GM12878 (cell line): ENCODE data around the gene GTPBP3.

ENCODE experiments used
- CEBPB ChIP-seq, 2 experiments: fragments of 150-350 bp in 1 of 2; IDR thresholded peaks; 2 replicates each; pipeline ENCODE4 v1.6.1; 2012 to 2014; ENCODE audit warnings: low read depth in 2 of 2, low read length in 2 of 2, borderline replicate concordance in 1 of 2, inconsistent platforms in 1 of 2
- EGR1 ChIP-seq, 2 experiments: IDR thresholded peaks; 1 replicate in 1 of 2; 2 replicates in 1 of 2; pipeline ENCODE4 v1.6.1; 2011 to 2012; ENCODE audit warnings: low read depth in 2 of 2, low read length in 2 of 2, borderline replicate concordance in 1 of 2, mild to moderate bottlenecking in 1 of 2, moderate library complexity in 1 of 2
- EP300 ChIP-seq, 2 experiments: fragments of 150-350 bp in 1 of 2; IDR thresholded peaks; 2 replicates each; pipeline ENCODE4 v1.6.1; 2011 to 2012; ENCODE audit warnings: low read depth in 2 of 2, low read length in 2 of 2, borderline replicate concordance in 1 of 2, improper control_type of control experiment in 1 of 2, inconsistent platforms in 1 of 2; ENCODE audit not compliant: control insufficient read depth in 1 of 2
- EZH2 ChIP-seq: IDR thresholded peaks from 2 replicates; pipeline ENCODE4 v1.6.1; 2012; ENCODE audit warnings: low read depth, mild to moderate bottlenecking, control low read depth, inconsistent platforms, low read length, borderline replicate concordance; ENCODE audit not compliant: control insufficient read depth
- JUNB ChIP-seq: IDR thresholded peaks from 2 replicates; pipeline ENCODE4 v1.6.1; 2016; ENCODE audit warnings: antibody characterized with exemption, mild to moderate bottlenecking
- NFYB ChIP-seq: IDR thresholded peaks from 2 replicates; pipeline ENCODE4 v1.6.1; 2011; ENCODE audit warnings: low read depth, mild to moderate bottlenecking, low read length, improper control_type of control experiment, moderate library complexity; ENCODE audit not compliant: insufficient read depth
- NR2C1 ChIP-seq: fragments of 450-650 bp; IDR thresholded peaks from 2 replicates; pipeline ENCODE4 v1.6.1; 2017; ENCODE audit warnings: antibody characterized with exemption, mild to moderate bottlenecking, moderate library complexity
- SIN3A ChIP-seq: IDR thresholded peaks from 2 replicates; pipeline ENCODE4 v1.6.1; 2012; ENCODE audit warnings: low read depth, low read length, improper control_type of control experiment
- TAF1 ChIP-seq: IDR thresholded peaks from 2 replicates; pipeline ENCODE4 v1.6.1; 2011; ENCODE audit warnings: mild to moderate bottlenecking, low read depth, low read length, borderline replicate concordance
- ZNF274 ChIP-seq: IDR thresholded peaks from one replicate; pipeline ENCODE4 v1.8.0; 2011; ENCODE audit not compliant: insufficient read length, insufficient read depth
- ZNF622 ChIP-seq: fragments of 450-650 bp; IDR thresholded peaks from 2 replicates; pipeline ENCODE4 v1.6.1; 2017; ENCODE audit warnings: mild to moderate bottlenecking, inconsistent platforms
- TF ChIP-seq, protein P1 (sequence below): IDR thresholded peaks from 2 replicates; pipeline ENCODE4 v1.6.1; 2011; ENCODE audit warnings: mild to moderate bottlenecking, low read depth, low read length, moderate library complexity; ENCODE audit not compliant: insufficient replicate concordance
- TF ChIP-seq, protein P2 (sequence below), 3 experiments: IDR thresholded peaks in 2 of 3; conservative IDR thresholded peaks in 1 of 3; 2 replicates each; pipeline ENCODE4 v1.5.1; 2011; ENCODE audit warnings: low read depth in 3 of 3, low read length in 3 of 3, mild to moderate bottlenecking in 3 of 3, control low read depth in 2 of 3, moderate library complexity in 2 of 3, inconsistent platforms in 1 of 3, mixed read lengths in 1 of 3; ENCODE audit not compliant: control insufficient read depth in 2 of 3, insufficient read depth in 1 of 3; ENCODE audit errors: extremely low read depth in 1 of 3

DNA sequence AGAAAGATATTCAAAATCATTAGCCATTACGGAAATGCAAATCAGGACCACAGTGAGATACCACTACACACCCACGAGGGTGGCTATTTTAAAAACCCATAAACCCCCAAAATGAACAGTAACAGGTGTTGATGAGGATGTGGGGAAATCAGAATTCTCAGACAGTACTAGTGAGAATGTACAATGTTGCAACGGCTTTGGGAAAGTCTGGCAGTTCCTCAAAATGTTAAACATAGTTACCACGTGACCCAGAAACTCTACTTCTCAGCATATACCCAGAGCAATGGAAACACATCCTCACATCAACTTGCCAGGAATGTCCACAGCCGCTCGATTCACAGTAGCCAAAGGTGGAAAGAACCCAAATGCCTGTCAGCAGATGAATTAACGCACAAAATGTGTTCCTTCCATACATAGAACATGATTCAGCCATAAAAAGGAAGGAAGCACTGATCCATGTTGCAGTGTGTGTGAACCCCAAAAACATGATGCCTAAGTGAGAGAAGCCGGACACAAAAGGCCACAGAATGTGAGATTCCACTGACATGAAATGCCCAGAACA, 32.8 kb downstream of the GTPBP3 start:
- peak; percentile 64 to 75; a peak in 2 of 4 replicates for TF ChIP-seq EP300 (IDR thresholded peaks at IDR 0.05; ENCODE audit: borderline replicate concordance in 1 of 2, control insufficient read depth in 1 of 2, low read depth in 2 of 2, low read length in 2 of 2)
- TF ChIP-seq ZNF622, result no peak
- no peak for TF ChIP-seq NFYB
- TF ChIP-seq CEBPB (IDR thresholded peaks at IDR 0.05; ENCODE audit: borderline replicate concordance in 1 of 2, low read depth in 2 of 2, low read length in 2 of 2), result peak; percentile 46 to 63; a peak in 2 of 4 replicates
- TF ChIP-seq TAF1, result no peak
- TF ChIP-seq, protein P1, sequence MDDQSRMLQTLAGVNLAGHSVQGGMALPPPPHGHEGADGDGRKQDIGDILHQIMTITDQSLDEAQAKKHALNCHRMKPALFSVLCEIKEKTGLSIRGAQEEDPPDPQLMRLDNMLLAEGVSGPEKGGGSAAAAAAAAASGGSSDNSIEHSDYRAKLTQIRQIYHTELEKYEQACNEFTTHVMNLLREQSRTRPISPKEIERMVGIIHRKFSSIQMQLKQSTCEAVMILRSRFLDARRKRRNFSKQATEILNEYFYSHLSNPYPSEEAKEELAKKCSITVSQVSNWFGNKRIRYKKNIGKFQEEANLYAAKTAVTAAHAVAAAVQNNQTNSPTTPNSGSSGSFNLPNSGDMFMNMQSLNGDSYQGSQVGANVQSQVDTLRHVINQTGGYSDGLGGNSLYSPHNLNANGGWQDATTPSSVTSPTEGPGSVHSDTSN, result no peak
- TF ChIP-seq EGR1 (IDR thresholded peaks at IDR 0.05; ENCODE audit: borderline replicate concordance in 1 of 2, low read depth in 2 of 2, low read length in 2 of 2), result 0 out of 3 replicates have a peak, but pooled peaks of 1 of the 2 experiments have one; percentile 40
- TF ChIP-seq ZNF274, result no peak
- TF ChIP-seq SIN3A, result no peak
- TF ChIP-seq, protein P2, sequence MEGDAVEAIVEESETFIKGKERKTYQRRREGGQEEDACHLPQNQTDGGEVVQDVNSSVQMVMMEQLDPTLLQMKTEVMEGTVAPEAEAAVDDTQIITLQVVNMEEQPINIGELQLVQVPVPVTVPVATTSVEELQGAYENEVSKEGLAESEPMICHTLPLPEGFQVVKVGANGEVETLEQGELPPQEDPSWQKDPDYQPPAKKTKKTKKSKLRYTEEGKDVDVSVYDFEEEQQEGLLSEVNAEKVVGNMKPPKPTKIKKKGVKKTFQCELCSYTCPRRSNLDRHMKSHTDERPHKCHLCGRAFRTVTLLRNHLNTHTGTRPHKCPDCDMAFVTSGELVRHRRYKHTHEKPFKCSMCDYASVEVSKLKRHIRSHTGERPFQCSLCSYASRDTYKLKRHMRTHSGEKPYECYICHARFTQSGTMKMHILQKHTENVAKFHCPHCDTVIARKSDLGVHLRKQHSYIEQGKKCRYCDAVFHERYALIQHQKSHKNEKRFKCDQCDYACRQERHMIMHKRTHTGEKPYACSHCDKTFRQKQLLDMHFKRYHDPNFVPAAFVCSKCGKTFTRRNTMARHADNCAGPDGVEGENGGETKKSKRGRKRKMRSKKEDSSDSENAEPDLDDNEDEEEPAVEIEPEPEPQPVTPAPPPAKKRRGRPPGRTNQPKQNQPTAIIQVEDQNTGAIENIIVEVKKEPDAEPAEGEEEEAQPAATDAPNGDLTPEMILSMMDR (IDR thresholded peaks at IDR 0.05 in 2 of 3, conservative IDR thresholded peaks at IDR 0.05 in 1 of 3; ENCODE audit: control insufficient read depth in 2 of 3, extremely low read depth in 1 of 3, insufficient read depth in 1 of 3, low read depth in 3 of 3, low read length in 3 of 3), result no peak
- no peak for TF ChIP-seq EZH2
- TF ChIP-seq NR2C1, result no peak
- no peak for TF ChIP-seq JUNB
